Measurements from ENCODE around the gene RUNX2.

Gene RUNX2

GRCh38 chr6:45631396-45631795, 303.3 kb downstream of the RUNX2 start:
- no peaks in the 10 kb centered on the region for H3K27me3 ChIP-seq (replicated peaks; ENCODE audit: control insufficient read depth, insufficient read depth, low read length)
- no peak overlapping the region for H3K4me3 ChIP-seq (replicated peaks; ENCODE audit: low read depth, low read length)
- DNase-seq (ENCODE audit: extremely low read depth, insufficient read length), result no peak
- no peak for TF ChIP-seq CTCF (IDR thresholded peaks at IDR 0.05; ENCODE audit: insufficient read depth, low read length, poor library complexity, severe bottlenecking)
- no peaks in the 10 kb centered on the region for H3K36me3 ChIP-seq (ENCODE audit: control insufficient read depth, insufficient read depth, low read length)

GRCh38 chr6:45633272-45633908, 305.3 kb downstream of the RUNX2 start:
- no peaks in the 10 kb centered on the region for H3K36me3 ChIP-seq (ENCODE audit: control insufficient read depth, insufficient read depth, low read length)
- no peak for DNase-seq (ENCODE audit: extremely low read depth, insufficient read length)
- 0 out of 2 replicates have a peak, but pooled peaks cover 2% of the 10 kb centered on the region for H3K27me3 ChIP-seq (replicated peaks; ENCODE audit: control insufficient read depth, insufficient read depth, low read length)
- no peak overlapping the region for H3K4me3 ChIP-seq (replicated peaks; ENCODE audit: low read depth, low read length)
- no peak for TF ChIP-seq CTCF (IDR thresholded peaks at IDR 0.05; ENCODE audit: insufficient read depth, low read length, poor library complexity, severe bottlenecking)

- Histone ChIP-seq H3K36me3 (ENCODE audit: control insufficient read depth, insufficient read depth, low read length) (no peaks in the 10 kb centered on the region), H3K4me3 (replicated peaks; ENCODE audit: low read depth, low read length) (no peak overlapping the region), H3K27me3 (replicated peaks; ENCODE audit: control insufficient read depth, insufficient read depth, low read length) (0 out of 2 replicates have a peak, but pooled peaks cover 2% of the 10 kb centered on the region)
- no peak for TF ChIP-seq CTCF (IDR thresholded peaks at IDR 0.05; ENCODE audit: insufficient read depth, low read length, poor library complexity, severe bottlenecking)
- DNase-seq (ENCODE audit: extremely low read depth, insufficient read length), result no peak
These were observed 306.1 kb downstream of the RUNX2 start for GRCh38 chr6:45634231-45634630.

- Histone ChIP-seq H3K36me3 (ENCODE audit: control insufficient read depth, insufficient read depth, low read length) (no peaks in the 10 kb centered on the region), H3K27me3 (replicated peaks; ENCODE audit: control insufficient read depth, insufficient read depth, low read length) (0 out of 2 replicates have a peak, but pooled peaks cover 2% of the 10 kb centered on the region), H3K4me3 (replicated peaks; ENCODE audit: low read depth, low read length) (no peak overlapping the region)
- no peak for TF ChIP-seq CTCF (IDR thresholded peaks at IDR 0.05; ENCODE audit: insufficient read depth, low read length, poor library complexity, severe bottlenecking)
- no peak for DNase-seq (ENCODE audit: extremely low read depth, insufficient read length)
These were observed 307.2 kb downstream of the RUNX2 start for GRCh38 chr6:45635284-45635867.

- no peak overlapping the region for H3K4me3 ChIP-seq (replicated peaks; ENCODE audit: low read depth, low read length)
- no peaks in the 10 kb centered on the region for H3K36me3 ChIP-seq (ENCODE audit: control insufficient read depth, insufficient read depth, low read length)
- no peak for TF ChIP-seq CTCF (IDR thresholded peaks at IDR 0.05; ENCODE audit: insufficient read depth, low read length, poor library complexity, severe bottlenecking)
- 0 out of 2 replicates have a peak, but pooled peaks cover 2% of the 10 kb centered on the region for H3K27me3 ChIP-seq (replicated peaks; ENCODE audit: control insufficient read depth, insufficient read depth, low read length)
- no peak for DNase-seq (ENCODE audit: extremely low read depth, insufficient read length)
These were observed 308.9 kb downstream of the RUNX2 start for GRCh38 chr6:45637056-45637455.
